PC-3 (cell line): ENCODE results near the gene CTBP2.

ENCODE experiments used
- CTCF ChIP-seq: fragments of 300-600 bp; sonication (generic); conservative IDR thresholded peaks from 2 replicates; pipeline ENCODE4 v1.5.1; 2017; ENCODE audit warnings: antibody characterized with exemption, low read depth, mild to moderate bottlenecking, low read length
- EZH2 ChIP-seq: fragments of 300-600 bp; sonication (generic); IDR thresholded peaks from one replicate; pipeline ENCODE4 v1.6.1; 2017; ENCODE audit warnings: antibody characterized with exemption, mild to moderate bottlenecking, low read length; ENCODE audit not compliant: unreplicated experiment
- EZH2phosphoT487 ChIP-seq: fragments of 300-600 bp; sonication (generic); IDR thresholded peaks from 2 replicates; pipeline ENCODE4 v1.6.1; 2018; ENCODE audit warnings: mild to moderate bottlenecking, antibody characterized with exemption, low read length, borderline replicate concordance

- no peak for TF ChIP-seq EZH2phosphoT487
- TF ChIP-seq EZH2 = no peak
- no peak for TF ChIP-seq CTCF
Observed at GRCh38 chr10:125016123-125016522, 144.2 kb downstream of the CTBP2 start.
